Upper lobe of left lung (tissue), 6 donors: Measurements from ENCODE around the gene ROBO1. TPM values are rescaled to one million over a fixed set of nuclear protein-coding genes. Genes with fewer than 3 reads are reported as not detected.

Experiments used
- ATAC-seq, 2 donors: fragments of 200-7000 bp; cut with Tn5 transposase; one replicate each; pipeline ENCODE4 v1.9.1; 2022; ENCODE audit warnings: mild to moderate bottlenecking in 2 of 2, moderate library complexity in 2 of 2; ENCODE audit not compliant: low FRiP score in 2 of 2
- DNase-seq, 2 donors: peaks; one replicate each; pipeline ENCODE4 v3.0.0-alpha.2; 2019 to 2020
- H3K27ac ChIP-seq, 4 donors: fragments of 200-600 bp; sonication (generic); one replicate each; pipeline ENCODE4 v1.5.1; 2016 to 2019
- H3K27me3 ChIP-seq, 4 donors: fragments of 200-600 bp; sonication (generic); one replicate each; pipeline ENCODE4 v1.5.1; 2017 to 2019
- H3K36me3 ChIP-seq, 4 donors: fragments of 200-600 bp; sonication (generic); one replicate each; pipeline ENCODE4 v1.5.1; 2016 to 2019
- H3K4me1 ChIP-seq, 4 donors: fragments of 200-600 bp; sonication (generic); one replicate each; pipeline ENCODE4 v1.5.1; 2018 to 2019
- H3K4me3 ChIP-seq, 4 donors: fragments of 200-600 bp; sonication (generic); one replicate each; pipeline ENCODE4 v1.5.1; 2017 to 2019; ENCODE audit warnings: mild to moderate bottlenecking in 2 of 4, moderate library complexity in 1 of 4
- H3K9me3 ChIP-seq, 4 donors: fragments of 200-600 bp; sonication (generic); one replicate each; pipeline ENCODE4 v1.5.1; 2018 to 2019
- CTCF ChIP-seq, 6 experiments: fragments of 450-650 bp in 4 of 6; fragments of 200-600 bp in 2 of 6; sonication (generic) in 2 of 6; IDR thresholded peaks; one replicate each; pipeline ENCODE4 v1.5.1; 2016 to 2019; ENCODE audit warnings: antibody characterized with exemption in 6 of 6
- EP300 ChIP-seq, 4 donors: sonication (generic); formaldehyde crosslinking; IDR thresholded peaks; one replicate each; pipeline ENCODE4 v1.5.1; 2017; ENCODE audit warnings: antibody characterized with exemption in 4 of 4, control low read depth in 2 of 4
- POLR2A ChIP-seq, 4 donors: fragments of 450-650 bp; IDR thresholded peaks; one replicate each; pipeline ENCODE4 v1.5.1; 2016 to 2017; ENCODE audit warnings: antibody characterized with exemption in 4 of 4, mild to moderate bottlenecking in 2 of 4
- POLR2AphosphoS5 ChIP-seq, 2 donors: sonication (generic); formaldehyde crosslinking; IDR thresholded peaks; one replicate each; pipeline ENCODE4 v1.5.1; 2017; ENCODE audit warnings: antibody characterized with exemption in 2 of 2
- WGBS, 2 donors: methylation state at CpG; one replicate each; pipeline ENCODE4 v1.1.5; 2017 to 2018; 5-methylcytosine and 5-hydroxymethylcytosine counted together
- total RNA-seq, 6 donors: library from RNA; depleted of rRNA in 4 of 6; stranded (reverse); fragments of >200 nt in 4 of 6; gene quantifications; one replicate each; pipeline versions ENCODE4 v1.1.0 to v1.2.1, GENCODE V29; 2016 to 2021
- donor health status: DM: no; HTN: no; CAD: no; lungs with moderate emphysema.
- donor health status: DM: no; HTN: yes; CAD: no; lungs with severe emphysema.

The ROBO1 gene
- total RNA-seq, 6 donors from 2014 or later: 10.5 to 29.0 (median 18.0) TPM

DNA sequence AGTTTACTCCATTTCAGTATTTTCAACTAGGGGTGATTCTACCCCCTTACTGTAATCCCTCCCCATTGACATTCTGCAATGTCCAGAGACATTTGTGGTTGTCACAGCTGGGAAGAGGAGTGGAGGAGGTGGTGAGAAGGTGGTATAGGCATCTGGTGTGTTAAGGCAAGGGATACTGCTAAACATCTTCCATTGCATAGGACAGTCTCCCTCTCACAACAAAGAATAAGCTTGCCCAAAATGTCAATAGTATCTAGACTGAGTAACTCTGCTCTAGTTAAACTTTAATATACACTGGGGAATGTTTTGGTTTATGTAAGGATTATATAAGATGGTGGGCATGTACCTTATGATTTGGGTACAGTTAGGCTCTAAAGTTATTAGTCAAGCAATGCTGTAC lies 737.6 kb downstream of the ROBO1 start:
- TF ChIP-seq POLR2A (IDR thresholded peaks at IDR 0.05) (no peak), EP300 (IDR thresholded peaks at IDR 0.05) (no peak), CTCF (IDR thresholded peaks at IDR 0.05) (no peak), POLR2AphosphoS5 (IDR thresholded peaks at IDR 0.05) (no peak)
- no peak for DNase-seq
- H3K4me1 ChIP-seq: no peaks in the 10 kb centered on the region
- no peak for ATAC-seq
- no peaks in the 10 kb centered on the region for H3K36me3 ChIP-seq
- no peaks in the 10 kb centered on the region for H3K27me3 ChIP-seq
- no peak overlapping the region for H3K27ac ChIP-seq
- no peak overlapping the region for H3K4me3 ChIP-seq
- no peaks in the 10 kb centered on the region for H3K9me3 ChIP-seq

GRCh38 chr3:79028916-79029315 lies 738.9 kb downstream of the ROBO1 start:
- no peaks in the 10 kb centered on the region for H3K9me3 ChIP-seq
- no peak for ATAC-seq
- no peak overlapping the region for H3K27ac ChIP-seq
- no peak for TF ChIP-seq EP300 (IDR thresholded peaks at IDR 0.05)
- H3K36me3 ChIP-seq: no peaks in the 10 kb centered on the region
- H3K4me1 ChIP-seq: no peaks in the 10 kb centered on the region
- DNase-seq: no peak
- H3K4me3 ChIP-seq: no peak overlapping the region
- no peaks in the 10 kb centered on the region for H3K27me3 ChIP-seq
- 85 to 94% methylated on average over 1 of the region's 1 CpG for whole genome bisulfite sequencing, 2 donors

DNA sequence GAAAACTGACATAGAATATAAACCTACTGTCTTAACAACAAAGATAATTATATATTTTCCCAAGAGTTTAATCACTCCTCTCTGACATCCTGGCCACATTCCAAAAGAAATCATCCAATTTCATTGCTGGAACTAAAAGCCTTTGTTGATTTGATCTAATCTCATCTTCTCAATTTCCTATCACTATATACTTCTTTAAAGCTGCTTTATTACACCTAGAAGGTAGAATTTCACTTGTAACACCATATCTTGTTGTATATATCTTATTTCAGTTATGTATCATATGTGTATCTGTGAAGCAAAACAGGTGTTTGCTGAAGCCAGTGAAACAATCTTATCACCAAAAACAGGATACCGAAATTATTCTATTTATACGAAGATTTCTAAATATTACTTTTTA lies 740.2 kb downstream of the ROBO1 start:
- Histone ChIP-seq H3K27me3 (no peaks in the 10 kb centered on the region), H3K27ac (no peak overlapping the region), H3K4me1 (no peaks in the 10 kb centered on the region), H3K4me3 (no peak overlapping the region), H3K36me3 (no peaks in the 10 kb centered on the region), H3K9me3 (no peaks in the 10 kb centered on the region)
- TF ChIP-seq EP300 (IDR thresholded peaks at IDR 0.05) (no peak), CTCF (IDR thresholded peaks at IDR 0.05) (no peak)
- ATAC-seq (no peak), DNase-seq (no peak)
- 65 to 68% methylated on average over 2 of the region's 2 CpGs for WGBS, 2 donors

DNA sequence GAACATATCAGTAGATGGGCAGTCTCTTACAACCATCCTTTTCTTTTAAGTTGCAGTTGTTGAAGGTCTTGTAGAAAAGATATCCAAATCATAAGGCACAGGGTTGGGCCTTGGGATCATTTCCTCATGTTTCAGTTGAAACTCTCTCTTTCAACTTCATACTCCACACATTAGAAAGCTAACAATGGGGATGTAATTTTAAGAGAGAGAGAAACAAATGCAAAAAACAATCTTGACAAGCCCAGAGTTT lies 747.9 kb downstream of the ROBO1 start:
- DNase-seq: no peak
- Histone ChIP-seq H3K27me3 (no peaks in the 10 kb centered on the region), H3K4me1 (peaks cover 0 to 8% (median 4%) of the 10 kb centered on the region in 4 donors), H3K9me3 (no peaks in the 10 kb centered on the region), H3K27ac (peak overlapping the region in 1 of 4 donors; percentile 86), H3K4me3 (no peak overlapping the region), H3K36me3 (no peaks in the 10 kb centered on the region)
- no peak for TF ChIP-seq EP300 (IDR thresholded peaks at IDR 0.05)
- no peak for TF ChIP-seq CTCF (IDR thresholded peaks at IDR 0.05)
- no peak for TF ChIP-seq POLR2A (IDR thresholded peaks at IDR 0.05)
- no peak for TF ChIP-seq POLR2AphosphoS5 (IDR thresholded peaks at IDR 0.05)
- ATAC-seq: no peak

- TF ChIP-seq EP300 (IDR thresholded peaks at IDR 0.05) (no peak), CTCF (IDR thresholded peaks at IDR 0.05) (no peak), POLR2A (IDR thresholded peaks at IDR 0.05) (peak in 2 of 4 donors; percentile 36 to 54), POLR2AphosphoS5 (IDR thresholded peaks at IDR 0.05) (peak in 1 of 2 donors; percentile 67)
- DNase-seq: peak; percentile 71 to 82
These were observed 748.5 kb downstream of the ROBO1 start for GRCh38 chr3:79019137-79019923.

More at GRCh38 chr3:79019137-79019923, 748.5 kb downstream of the ROBO1 start:
- 1 to 3% methylated on average over 16 to 28 of the region's 40 CpGs for WGBS, 2 donors
- Histone ChIP-seq H3K27me3 (no peaks in the 10 kb centered on the region), H3K4me1 (peaks cover 0 to 8% (median 4%) of the 10 kb centered on the region in 4 donors), H3K9me3 (no peaks in the 10 kb centered on the region), H3K4me3 (peak overlapping the region; percentile 23 to 87 (median 74)), H3K36me3 (no peaks in the 10 kb centered on the region), H3K27ac (peak overlapping the region; percentile 74 to 87 (median 82))
- ATAC-seq: peak; percentile 91 to 93
